HFF-Myc (cell line): ENCODE results near the gene TAF3.
"Not testable (repeated sequence)": the region's sequence is repeated elsewhere in the genome, so short reads cannot be mapped to it uniquely, and the experiment has no call there.

Experiments used
- DNase-seq: peaks from one replicate; pipeline ENCODE4 v3.0.0-alpha.2; 2011; ENCODE audit warnings: low read depth; ENCODE audit errors: extremely low read depth
- H3K4me3 ChIP-seq: replicated peaks from 2 replicates; pipeline ENCODE4 v1.5.1; 2011; ENCODE audit warnings: low read depth, mild to moderate bottlenecking, control low read depth, low read length
- CTCF ChIP-seq: IDR thresholded peaks from 2 replicates; pipeline ENCODE4 v1.5.1; 2012; ENCODE audit warnings: mild to moderate bottlenecking, low read depth, low read length, control low read depth; ENCODE audit errors: missing control alignments

TAF3 gene

GRCh38 chr10:7797582-7797981, 20.7 kb upstream of the TAF3 start:
- peak; percentile 65 for DNase-seq
- no peak for TF ChIP-seq CTCF
- H3K4me3 ChIP-seq = no peak overlapping the region

GRCh38 chr10:7802606-7803005, 15.7 kb upstream of the TAF3 start:
- no peak for TF ChIP-seq CTCF

GRCh38 chr10:7804216-7804615, 14.1 kb upstream of the TAF3 start:
- no peak for DNase-seq
- no peak overlapping the region for H3K4me3 ChIP-seq
- no peak for TF ChIP-seq CTCF

More at GRCh38 chr10:7802606-7803005, 15.7 kb upstream of the TAF3 start:
- no peak for DNase-seq
- no peak overlapping the region for H3K4me3 ChIP-seq

GRCh38 chr10:7804741-7805140, 13.6 kb upstream of the TAF3 start:
- TF ChIP-seq CTCF = no peak
- DNase-seq = no peak
- H3K4me3 ChIP-seq = no peak overlapping the region

- no peak for DNase-seq
- H3K4me3 ChIP-seq = no peak overlapping the region
- no peak for TF ChIP-seq CTCF
Observed at GRCh38 chr10:7808686-7809267, 9.5 kb upstream of the TAF3 start.

GRCh38 chr10:7810443-7810842, 7.9 kb upstream of the TAF3 start:
- no peak for TF ChIP-seq CTCF
- DNase-seq = no peak

GRCh38 chr10:7811000-7811399, 7.3 kb upstream of the TAF3 start:
- TF ChIP-seq CTCF = no peak
- no peak for DNase-seq
- H3K4me3 ChIP-seq = no peak overlapping the region

More at GRCh38 chr10:7810443-7810842, 7.9 kb upstream of the TAF3 start:
- no peak overlapping the region for H3K4me3 ChIP-seq

- DNase-seq, H3K4me3 ChIP-seq: not testable (repeated sequence)
Observed at GRCh38 chr10:7811743-7812142, 6.6 kb upstream of the TAF3 start.
